ENCODE results near the gene NPHS1.

DNA sequence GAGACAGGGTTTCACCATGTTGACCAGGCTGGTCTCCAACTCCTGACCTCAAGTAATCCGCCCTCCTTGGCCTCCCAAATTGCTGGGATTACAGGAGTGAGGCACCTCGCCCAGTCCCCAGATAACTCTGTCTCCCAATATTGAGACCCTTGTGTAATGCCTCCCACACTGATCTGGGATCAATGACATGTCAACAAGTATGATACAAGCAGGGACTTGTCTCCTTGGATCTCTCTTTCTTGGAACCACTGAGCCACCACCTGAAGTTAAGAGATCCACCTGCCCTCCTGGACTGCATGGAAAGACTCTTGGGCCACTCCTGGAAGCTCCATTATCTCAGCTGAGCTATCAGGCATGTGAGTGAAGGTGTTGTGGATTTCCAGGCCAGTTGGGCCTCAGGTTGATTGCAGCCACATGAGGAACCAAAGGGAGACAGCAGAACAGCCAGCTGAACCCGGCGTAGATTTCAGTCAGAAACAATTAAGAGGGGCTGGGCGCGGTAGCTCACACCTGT, 33.0 kb upstream of the NPHS1 start:
- no peak for TF ChIP-seq EZH2 (IDR thresholded peaks at IDR 0.05; ENCODE audit: low read length, missing control alignments)
- no peak for TF ChIP-seq CTCF (conservative IDR thresholded peaks at IDR 0.05 in 1 of 2, IDR thresholded peaks at IDR 0.05 in 1 of 2; ENCODE audit: low read depth in 1 of 2, low read length in 2 of 2)
